Esophagus (tissue), 2 donors: ENCODE data around the gene SLC25A39. TPM values are rescaled to one million over a fixed set of nuclear protein-coding genes. Genes with fewer than 3 reads are reported as not detected.

ENCODE experiments used
- H3K27ac ChIP-seq, 2 donors: one replicate each; pipeline ENCODE4 v1.5.1; 2013; ENCODE audit warnings: low read depth in 2 of 2, mild to moderate bottlenecking in 2 of 2, inconsistent platforms in 1 of 2, low read length in 1 of 2, moderate library complexity in 1 of 2
- H3K27me3 ChIP-seq, 2 donors: one replicate each; pipeline ENCODE4 v1.6.1; 2013; ENCODE audit warnings: low read length in 2 of 2, control low read depth in 1 of 2, mild to moderate bottlenecking in 1 of 2; ENCODE audit not compliant: insufficient read depth in 2 of 2, control insufficient read depth in 1 of 2
- H3K36me3 ChIP-seq, 2 donors: one replicate each; pipeline ENCODE4 v1.6.1; 2013; ENCODE audit warnings: low read length in 1 of 2; ENCODE audit not compliant: control insufficient read depth in 2 of 2, insufficient read depth in 2 of 2
- H3K4me1 ChIP-seq, 2 donors: one replicate each; pipeline ENCODE4 v1.6.1; 2013; ENCODE audit warnings: low read length in 1 of 2; ENCODE audit not compliant: control insufficient read depth in 2 of 2, insufficient read depth in 2 of 2
- H3K4me3 ChIP-seq, 2 donors: one replicate each; pipeline ENCODE4 v1.5.1; 2013; ENCODE audit warnings: low read length in 2 of 2, mild to moderate bottlenecking in 2 of 2, low read depth in 1 of 2, moderate library complexity in 1 of 2
- H3K9me3 ChIP-seq, 2 donors: one replicate each; pipeline ENCODE4 v1.6.1; 2013; ENCODE audit warnings: mild to moderate bottlenecking in 2 of 2, low read depth in 1 of 2, low read length in 1 of 2, moderate library complexity in 1 of 2; ENCODE audit not compliant: control insufficient read depth in 2 of 2, insufficient read depth in 1 of 2
- WGBS, 2 donors: extraction: QIAGEN DNeasy Blood & Tissue Kit; methylation state at CpG; one replicate each; pipeline ENCODE4 v1.1.7; 2013; 5-methylcytosine and 5-hydroxymethylcytosine counted together
- polyA plus RNA-seq, 2 donors: library from polyadenylated mRNA; stranded (reverse); fragments of 200-250 nt; gene quantifications; one replicate each; pipeline ENCODE4 v1.2.3, GENCODE V29; 2013
- donor health status: healthy with polysubstance abuse.
- donor health status: Bipolar disorder and iron deficiency.

The SLC25A39 gene
- polyA plus RNA-seq, 2 donors = 132 to 138 TPM

GRCh38 chr17:44283344-44284023 lies 41.1 kb downstream of the SLC25A39 start:
- WGBS, 2 donors = 84 to 85% methylated on average over 8 of the region's 8 CpGs
- Histone ChIP-seq H3K27ac (no peak overlapping the region), H3K27me3 (no peaks in the 10 kb centered on the region), H3K4me3 (no peak overlapping the region), H3K9me3 (no peaks in the 10 kb centered on the region), H3K4me1 (peaks cover 3 to 6% of the 10 kb centered on the region in 2 donors), H3K36me3 (no peaks in the 10 kb centered on the region)

- no peak overlapping the region for H3K4me3 ChIP-seq
- no peaks in the 10 kb centered on the region for H3K36me3 ChIP-seq
- H3K27me3 ChIP-seq = no peaks in the 10 kb centered on the region
- 69 to 71% methylated on average over 3 of the region's 3 CpGs for WGBS, 2 donors
- no peaks in the 10 kb centered on the region for H3K9me3 ChIP-seq
- no peak overlapping the region for H3K27ac ChIP-seq
- H3K4me1 ChIP-seq = peaks cover 3 to 6% of the 10 kb centered on the region in 2 donors
Measured at GRCh38 chr17:44282264-44282663, 42.4 kb downstream of the SLC25A39 start.

GRCh38 chr17:44281570-44281969 lies 43.1 kb downstream of the SLC25A39 start:
- H3K9me3 ChIP-seq = no peaks in the 10 kb centered on the region
- no peak overlapping the region for H3K4me3 ChIP-seq
- H3K4me1 ChIP-seq = peaks cover 3 to 6% of the 10 kb centered on the region in 2 donors
- no peak overlapping the region for H3K27ac ChIP-seq
- 81 to 89% methylated on average over 2 of the region's 2 CpGs for WGBS, 2 donors
- no peaks in the 10 kb centered on the region for H3K27me3 ChIP-seq
- H3K36me3 ChIP-seq = no peaks in the 10 kb centered on the region

- Histone ChIP-seq H3K4me1 (peaks cover 3 to 6% of the 10 kb centered on the region in 2 donors), H3K36me3 (no peaks in the 10 kb centered on the region), H3K27me3 (no peaks in the 10 kb centered on the region), H3K27ac (no peak overlapping the region), H3K9me3 (no peaks in the 10 kb centered on the region), H3K4me3 (no peak overlapping the region)
- WGBS, 2 donors = 79 to 81% methylated on average over 12 of the region's 12 CpGs
Measured at GRCh38 chr17:44280392-44280937, 44.2 kb downstream of the SLC25A39 start.

GRCh38 chr17:44279666-44280391 lies 44.8 kb downstream of the SLC25A39 start:
- no peaks in the 10 kb centered on the region for H3K9me3 ChIP-seq
- H3K4me3 ChIP-seq = no peak overlapping the region
- H3K4me1 ChIP-seq = peaks cover 3 to 6% of the 10 kb centered on the region in 2 donors
- WGBS, 2 donors = 33 to 46% methylated on average over 20 of the region's 20 CpGs
- H3K36me3 ChIP-seq = no peaks in the 10 kb centered on the region
- H3K27ac ChIP-seq = peak overlapping the region; percentile 16 to 47
- no peaks in the 10 kb centered on the region for H3K27me3 ChIP-seq

GRCh38 chr17:44279346-44279665 lies 45.3 kb downstream of the SLC25A39 start:
- WGBS, 2 donors = 89 to 93% methylated on average over 2 of the region's 2 CpGs
- H3K4me3 ChIP-seq = no peak overlapping the region
- no peak overlapping the region for H3K27ac ChIP-seq
- no peaks in the 10 kb centered on the region for H3K27me3 ChIP-seq
- no peaks in the 10 kb centered on the region for H3K9me3 ChIP-seq
- no peaks in the 10 kb centered on the region for H3K36me3 ChIP-seq
- H3K4me1 ChIP-seq = peaks cover 3 to 6% of the 10 kb centered on the region in 2 donors

- H3K4me3 ChIP-seq = no peak overlapping the region
- 77 to 85% methylated on average over 4 of the region's 4 CpGs for WGBS, 2 donors
- no peaks in the 10 kb centered on the region for H3K9me3 ChIP-seq
Measured at GRCh38 chr17:44277976-44278375, 46.6 kb downstream of the SLC25A39 start.

GRCh38 chr17:44273607-44274006 lies 51.0 kb downstream of the SLC25A39 start:
- WGBS, 2 donors = 88 to 89% methylated on average over 5 of the region's 5 CpGs
- no peaks in the 10 kb centered on the region for H3K9me3 ChIP-seq
- no peak overlapping the region for H3K27ac ChIP-seq
- H3K4me3 ChIP-seq = no peak overlapping the region
- no peaks in the 10 kb centered on the region for H3K4me1 ChIP-seq
- H3K36me3 ChIP-seq = no peaks in the 10 kb centered on the region
- H3K27me3 ChIP-seq = no peaks in the 10 kb centered on the region

More at GRCh38 chr17:44277976-44278375, 46.6 kb downstream of the SLC25A39 start:
- Histone ChIP-seq H3K27ac (no peak overlapping the region), H3K36me3 (no peaks in the 10 kb centered on the region), H3K4me1 (peaks cover 3 to 6% of the 10 kb centered on the region in 2 donors), H3K27me3 (no peaks in the 10 kb centered on the region)

- Histone ChIP-seq H3K4me1 (no peaks in the 10 kb centered on the region), H3K4me3 (no peak overlapping the region), H3K27ac (no peak overlapping the region), H3K36me3 (no peaks in the 10 kb centered on the region), H3K27me3 (no peaks in the 10 kb centered on the region), H3K9me3 (no peaks in the 10 kb centered on the region)
- 75 to 79% methylated on average over 6 of the region's 6 CpGs for WGBS, 2 donors
Measured at GRCh38 chr17:44272954-44273353, 51.7 kb downstream of the SLC25A39 start.
